Activated CD4-positive, alpha-beta T cell treated with anti-CD3 and anti-CD28 coated beads, Interleukin-10, Interleukin-2, amounts not matched to agents 100 ng/mL and 50 ng/mL, durations not matched to agents 16 hours and 8 hours (primary cell): ENCODE measurements around the gene ARID5A.

Source experiments
- DNase-seq: peaks from one replicate; pipeline ENCODE4 v3.0.0-alpha.2; 2020

Gene ARID5A

GRCh38 chr2:96558485-96558884 is 21.9 kb downstream of the ARID5A start:
- DNase-seq, result no peak

GRCh38 chr2:96564026-96564425 is 27.5 kb downstream of the ARID5A start:
- no peak for DNase-seq

- DNase-seq, result no peak
Measured at GRCh38 chr2:96564563-96564962, 28.0 kb downstream of the ARID5A start.

GRCh38 chr2:96565111-96565510 is 28.6 kb downstream of the ARID5A start:
- no peak for DNase-seq

GRCh38 chr2:96568094-96568493 is 31.5 kb downstream of the ARID5A start:
- no peak for DNase-seq

- DNase-seq, result no peak
Measured at GRCh38 chr2:96574364-96574763, 37.8 kb downstream of the ARID5A start.

- DNase-seq, result no peak
Measured at GRCh38 chr2:96575785-96576456, 39.4 kb downstream of the ARID5A start.

GRCh38 chr2:96577501-96577900 is 40.9 kb downstream of the ARID5A start:
- DNase-seq, result no peak

- DNase-seq, result no peak
Measured at GRCh38 chr2:96578731-96579130, 42.2 kb downstream of the ARID5A start.

GRCh38 chr2:96579422-96579821 is 42.9 kb downstream of the ARID5A start:
- no peak for DNase-seq

GRCh38 chr2:96580771-96581170 is 44.2 kb downstream of the ARID5A start:
- DNase-seq, result peak; percentile 36

GRCh38 chr2:96584017-96584416 is 47.5 kb downstream of the ARID5A start:
- no peak for DNase-seq

GRCh38 chr2:96587843-96588242 is 51.3 kb downstream of the ARID5A start:
- DNase-seq, result no peak

- no peak for DNase-seq
Measured at GRCh38 chr2:96591054-96591453, 54.5 kb downstream of the ARID5A start.

GRCh38 chr2:96591494-96591893 is 54.9 kb downstream of the ARID5A start:
- DNase-seq, result no peak

- no peak for DNase-seq
Measured at GRCh38 chr2:96594282-96594681, 57.7 kb downstream of the ARID5A start.

- peak; percentile 68 for DNase-seq
Measured at GRCh38 chr2:96594691-96595152, 58.2 kb downstream of the ARID5A start.

GRCh38 chr2:96596596-96596995 is 60.0 kb downstream of the ARID5A start:
- no peak for DNase-seq

- no peak for DNase-seq
Measured at GRCh38 chr2:96599941-96600340, 63.4 kb downstream of the ARID5A start.

- DNase-seq, result peak; percentile 54
Measured at GRCh38 chr2:96601382-96602292, 65.1 kb downstream of the ARID5A start.
